Transverse colon (tissue), 4 donors: Measurements from ENCODE around the gene ZNF362. TPM values are rescaled to one million over a fixed set of nuclear protein-coding genes. Genes with fewer than 3 reads are reported as not detected.

Experiments used
- DNase-seq: peaks from one replicate; pipeline ENCODE4 v3.0.0-alpha.2; 2019
- H3K27ac ChIP-seq, 4 donors: fragments of 200-600 bp; sonication (generic); 2 replicates each; pipeline ENCODE4 v1.5.1; 2016 to 2018; ENCODE audit warnings: inconsistent platforms in 4 of 4
- H3K27me3 ChIP-seq: fragments of 200-600 bp; sonication (generic); 2 replicates; pipeline ENCODE4 v1.5.1; 2017; ENCODE audit warnings: inconsistent platforms
- H3K36me3 ChIP-seq, 4 donors: fragments of 200-600 bp; sonication (generic); 2 replicates each; pipeline ENCODE4 v1.5.1; 2017 to 2019; ENCODE audit warnings: inconsistent platforms in 4 of 4
- H3K4me1 ChIP-seq, 4 donors: fragments of 200-600 bp; sonication (generic); 2 replicates each; pipeline ENCODE4 v1.5.1; 2017 to 2020; ENCODE audit warnings: inconsistent platforms in 4 of 4
- H3K4me3 ChIP-seq, 4 donors: fragments of 200-600 bp; sonication (generic); 1 replicate in 1 of 4; 2 replicates in 3 of 4; pipeline versions ENCODE4 v1.5.1 to v1.6.1; 2017 to 2019; ENCODE audit warnings: inconsistent platforms in 4 of 4
- H3K9me3 ChIP-seq, 2 donors: fragments of 200-600 bp; sonication (generic); 2 replicates each; pipeline ENCODE4 v1.5.1; 2017 to 2019; ENCODE audit warnings: inconsistent platforms in 2 of 2
- CTCF ChIP-seq, 5 experiments: fragments of 200-600 bp in 3 of 5; fragments of 450-650 bp in 2 of 5; sonication (generic) in 3 of 5; IDR thresholded peaks; 1 replicate in 2 of 5; 2 replicates in 3 of 5; pipeline ENCODE4 v1.5.1; 2016 to 2017; ENCODE audit warnings: antibody characterized with exemption in 5 of 5, inconsistent platforms in 3 of 5, mild to moderate bottlenecking in 2 of 5, moderate library complexity in 1 of 5
- EP300 ChIP-seq: sonication (generic); formaldehyde crosslinking; IDR thresholded peaks from one replicate; pipeline ENCODE4 v1.6.1; 2017; ENCODE audit warnings: antibody characterized with exemption, low read depth
- POLR2A ChIP-seq: fragments of 450-650 bp; IDR thresholded peaks from one replicate; pipeline ENCODE4 v1.6.1; 2016; ENCODE audit warnings: antibody characterized with exemption, mild to moderate bottlenecking, moderate library complexity
- POLR2AphosphoS5 ChIP-seq, 3 donors: sonication (generic); formaldehyde crosslinking; IDR thresholded peaks; one replicate each; pipeline ENCODE4 v1.6.1; 2016; ENCODE audit warnings: antibody characterized with exemption in 3 of 3
- WGBS, 2 donors: methylation state at CpG; one replicate each; pipeline ENCODE4 v1.1.5; 2018; ENCODE audit warnings: low coverage in 1 of 2; 5-methylcytosine and 5-hydroxymethylcytosine counted together
- in situ Hi-C, 4 donors: fragments of 200-750 bp; cut with MboI; loops; one replicate each; pipeline versions ENCODE4 v1.15.0 to v1.15.1; 2017; ENCODE audit warnings: low sequenced_read_pairs in 3 of 4, low pct_ligation_motif_present in 1 of 4, low pct_unique_long_range_greater_than_20kb in 1 of 4
- intact Hi-C: fragments of 100-400 bp; cut with DNase I; formaldehyde crosslinking; loops from one replicate; pipeline ENCODE4 v1.15.1; 2023; ENCODE audit warnings: low total_unique reads
- total RNA-seq, 4 donors: library from RNA; depleted of rRNA; stranded (reverse); fragments of >200 nt; gene quantifications; one replicate each; pipeline ENCODE4 v1.1.0, GENCODE V29; 2016

The ZNF362 gene
- total RNA-seq, 4 donors from 2014 or later, result 7.9 to 121 (median 12.1) TPM

DNA sequence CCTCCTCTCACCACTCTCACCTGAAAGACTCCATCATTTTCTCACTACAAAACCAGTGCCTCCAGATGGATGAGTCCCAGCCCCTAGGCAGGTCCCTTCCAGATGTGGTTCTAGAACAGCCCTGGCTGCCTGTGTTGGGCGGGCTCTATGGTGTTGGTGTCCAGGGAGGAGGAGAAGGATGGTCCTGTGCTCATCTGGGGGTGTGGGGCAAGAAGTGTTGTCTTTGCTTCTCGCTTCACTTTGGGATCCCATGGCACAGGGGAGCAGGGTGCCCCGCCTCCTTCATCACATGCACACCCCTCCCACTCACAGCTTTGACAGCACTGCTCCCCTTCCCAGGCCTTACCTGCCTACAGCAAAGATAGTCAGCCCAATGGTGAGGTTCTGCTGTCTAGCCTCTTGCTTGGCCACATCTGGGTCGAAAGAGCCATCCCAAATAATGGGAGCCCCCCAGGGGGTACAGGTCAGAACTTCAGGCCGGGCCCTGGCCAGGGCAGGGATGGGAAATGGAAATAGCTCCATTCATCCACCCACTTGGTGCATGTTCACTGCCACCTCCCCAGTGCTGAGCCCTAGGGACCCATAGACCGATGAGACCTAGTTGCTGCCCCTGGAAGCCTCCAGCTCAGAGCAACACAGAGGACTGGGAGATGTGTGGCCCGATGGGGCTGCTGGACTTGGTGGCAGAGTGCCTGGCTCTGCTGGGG lies 55.6 kb downstream of the ZNF362 start:
- no peak for DNase-seq
- H3K9me3 ChIP-seq, result no peaks in the 10 kb centered on the region
- no peak overlapping the region for H3K4me3 ChIP-seq
- TF ChIP-seq POLR2A, result no peak
- TF ChIP-seq EP300, result no peak
- no peak for TF ChIP-seq POLR2AphosphoS5 (IDR thresholded peaks at IDR 0.05)
- no peak for TF ChIP-seq CTCF (IDR thresholded peaks at IDR 0.05)
- 90% methylated on average over 7 of the region's 7 CpGs; no CpG with 5 or more reads in 1 of the 2 donors for WGBS, 2 donors
- no peaks in the 10 kb centered on the region for H3K36me3 ChIP-seq
- in situ Hi-C loops, result no loop called here
- intact Hi-C loops, result no loop called here
- H3K27me3 ChIP-seq, result peaks cover 5% of the 10 kb centered on the region
- H3K4me1 ChIP-seq, result peaks cover under 1 to 4% (median 2%) of the 10 kb centered on the region in 4 donors
- no peak overlapping the region for H3K27ac ChIP-seq

DNA sequence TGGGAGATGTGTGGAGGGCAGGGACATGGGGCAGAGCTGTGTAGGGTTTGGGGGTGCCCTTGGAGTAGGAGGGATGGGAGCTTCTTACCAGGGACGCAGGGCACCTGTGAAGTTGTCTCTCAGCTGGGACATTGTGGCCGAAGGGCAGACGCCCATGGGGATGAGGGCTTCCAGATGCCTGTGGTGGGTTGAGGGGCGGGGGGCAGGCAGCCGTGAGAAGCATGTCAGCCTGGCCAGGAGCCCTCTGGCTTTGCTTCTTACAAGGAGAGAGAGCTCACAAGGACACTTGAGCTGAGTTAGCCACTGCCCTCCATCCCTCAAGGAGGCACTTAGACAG lies 56.1 kb downstream of the ZNF362 start:
- Histone ChIP-seq H3K4me1 (no peaks in the 10 kb centered on the region), H3K9me3 (no peaks in the 10 kb centered on the region), H3K36me3 (no peaks in the 10 kb centered on the region), H3K4me3 (no peak overlapping the region), H3K27ac (no peak overlapping the region), H3K27me3 (no peaks in the 10 kb centered on the region)
- no peak for TF ChIP-seq CTCF (IDR thresholded peaks at IDR 0.05)
- no peak for TF ChIP-seq POLR2A
- TF ChIP-seq POLR2AphosphoS5 (IDR thresholded peaks at IDR 0.05), result no peak
- no peak for TF ChIP-seq EP300
- no peak for DNase-seq
- intact Hi-C loops, result no loop called here
- in situ Hi-C loops, result no loop called here
- 53% methylated on average over 5 of the region's 5 CpGs; no CpG with 5 or more reads in 1 of the 2 donors for WGBS, 2 donors

DNA sequence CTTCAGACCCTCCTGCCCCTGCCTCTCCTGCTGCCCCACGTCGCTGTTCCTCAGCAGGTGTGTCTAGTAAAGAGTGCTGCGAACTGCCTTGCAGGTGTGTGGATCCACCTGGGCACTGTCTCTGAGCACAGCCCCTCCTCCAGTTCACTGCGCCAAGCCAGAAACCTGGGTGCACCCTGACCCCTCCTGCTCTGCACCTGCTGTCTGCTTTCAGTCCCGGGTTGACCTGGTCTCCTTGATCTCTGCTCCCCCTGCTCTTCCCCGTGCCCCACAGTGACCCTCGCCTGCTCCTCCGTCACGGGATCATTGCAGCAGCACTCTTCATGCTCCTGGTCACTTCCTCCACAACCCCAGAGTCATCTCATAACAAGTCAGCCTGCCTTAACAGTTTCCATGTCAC lies 58.1 kb downstream of the ZNF362 start:
- WGBS, 2 donors, result 74% methylated on average over 9 of the region's 9 CpGs; no CpG with 5 or more reads in 1 of the 2 donors
- no peak for DNase-seq
- Histone ChIP-seq H3K4me1 (no peaks in the 10 kb centered on the region), H3K4me3 (no peak overlapping the region), H3K27me3 (no peaks in the 10 kb centered on the region), H3K36me3 (no peaks in the 10 kb centered on the region), H3K9me3 (no peaks in the 10 kb centered on the region), H3K27ac (no peak overlapping the region)
- no peak for TF ChIP-seq EP300
- TF ChIP-seq POLR2AphosphoS5 (IDR thresholded peaks at IDR 0.05), result no peak
- TF ChIP-seq POLR2A, result no peak
- no peak for TF ChIP-seq CTCF (IDR thresholded peaks at IDR 0.05)
- intact Hi-C loops (no loop called here), in situ Hi-C loops (no loop called here)

DNA sequence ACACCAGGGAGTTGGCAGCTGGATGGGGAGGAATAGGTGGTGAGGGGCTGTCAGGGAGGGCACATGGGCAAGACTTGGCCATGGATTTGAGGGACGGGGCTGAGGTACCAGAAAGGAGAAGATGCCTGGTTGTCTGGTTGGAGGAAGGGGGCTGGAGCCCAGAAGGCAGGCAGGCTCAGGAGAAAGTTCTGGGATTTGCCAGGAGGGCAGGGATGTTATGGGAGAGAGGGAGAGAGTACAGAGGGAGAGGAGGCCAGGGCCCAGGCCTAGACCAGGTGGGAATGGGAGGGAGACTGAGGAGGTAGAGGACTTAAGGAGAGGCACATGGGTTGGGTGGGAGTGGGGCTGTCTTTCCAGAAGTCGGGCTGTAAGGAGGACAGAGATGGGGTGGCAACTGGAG lies 60.3 kb downstream of the ZNF362 start:
- Histone ChIP-seq H3K27me3 (no peaks in the 10 kb centered on the region), H3K4me1 (no peaks in the 10 kb centered on the region), H3K27ac (no peak overlapping the region), H3K9me3 (no peaks in the 10 kb centered on the region), H3K4me3 (no peak overlapping the region), H3K36me3 (no peaks in the 10 kb centered on the region)
- intact Hi-C loops, result no loop called here
- TF ChIP-seq CTCF (IDR thresholded peaks at IDR 0.05), result no peak
- TF ChIP-seq EP300, result no peak
- TF ChIP-seq POLR2AphosphoS5 (IDR thresholded peaks at IDR 0.05), result no peak
- no peak for TF ChIP-seq POLR2A
- WGBS, 2 donors, result 65 to 67% methylated on average over 2 of the region's 2 CpGs
- in situ Hi-C loops, result no loop called here
- no peak for DNase-seq
